ENCODE results near the gene ATP1A4. TPM values are rescaled to one million over a fixed set of nuclear protein-coding genes. Genes with fewer than 3 reads are reported as not detected.
"Not testable (repeated sequence)": the region's sequence is repeated elsewhere in the genome, so short reads cannot be mapped to it uniquely, and the experiment has no call there.

ATP1A4 gene
- total RNA-seq, 1 donor from 2014 or later = 0.27 TPM

GRCh38 chr1:160124705-160125478 is 26.5 kb upstream of the ATP1A4 start:
- no peak for TF ChIP-seq CTCF (conservative IDR thresholded peaks at IDR 0.05)
- Mint-ChIP-seq H3K9me3 (no peaks in the 10 kb centered on the region), H3K36me3 (no peaks in the 10 kb centered on the region), H3K4me3 (peak overlapping the region; percentile 61), H3K27me3 (no peaks in the 10 kb centered on the region), H3K4me1 (ENCODE audit: unreplicated experiment) (peaks cover 12% of the 10 kb centered on the region), H3K27ac (peak overlapping the region; percentile 88)
- no peak for DNase-seq (ENCODE audit: extremely low spot score, unreplicated experiment)

GRCh38 chr1:160125746-160126145 is 25.7 kb upstream of the ATP1A4 start:
- no peak overlapping the region for H3K4me3 Mint-ChIP-seq
- H3K9me3 Mint-ChIP-seq = no peaks in the 10 kb centered on the region
- no peaks in the 10 kb centered on the region for H3K36me3 Mint-ChIP-seq
- no peak for DNase-seq (ENCODE audit: extremely low spot score, unreplicated experiment)
- H3K27me3 Mint-ChIP-seq = peaks cover under 1% of the 10 kb centered on the region
- peaks cover 12% of the 10 kb centered on the region for H3K4me1 Mint-ChIP-seq (ENCODE audit: unreplicated experiment)
- H3K27ac Mint-ChIP-seq = no peak overlapping the region
- TF ChIP-seq CTCF (conservative IDR thresholded peaks at IDR 0.05) = no peak

DNA sequence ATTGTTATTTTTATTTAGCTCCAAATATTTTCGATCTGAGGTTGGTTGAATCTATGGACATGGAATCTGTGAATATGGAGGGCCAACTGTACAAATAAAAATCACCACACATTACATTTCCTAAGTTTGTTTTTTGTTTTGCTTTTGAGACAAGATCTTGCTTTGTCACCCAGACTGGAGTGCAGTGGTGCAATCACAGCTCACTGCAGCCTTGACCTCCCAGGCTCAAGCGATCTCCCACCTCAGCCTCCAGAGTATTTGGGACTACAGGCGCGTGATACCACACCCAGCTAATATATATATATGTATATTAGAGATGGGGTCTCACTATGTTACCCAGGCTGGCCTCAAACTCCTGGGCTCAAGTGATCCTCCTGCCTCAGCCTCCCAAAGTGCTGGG is 25.1 kb upstream of the ATP1A4 start:
- not testable (repeated sequence) for H3K27ac Mint-ChIP-seq; H3K36me3 Mint-ChIP-seq; DNase-seq (ENCODE audit: extremely low spot score, unreplicated experiment); H3K27me3 Mint-ChIP-seq; H3K9me3 Mint-ChIP-seq; H3K4me3 Mint-ChIP-seq
- peaks cover 12% of the 10 kb centered on the region for H3K4me1 Mint-ChIP-seq (ENCODE audit: unreplicated experiment)

DNA sequence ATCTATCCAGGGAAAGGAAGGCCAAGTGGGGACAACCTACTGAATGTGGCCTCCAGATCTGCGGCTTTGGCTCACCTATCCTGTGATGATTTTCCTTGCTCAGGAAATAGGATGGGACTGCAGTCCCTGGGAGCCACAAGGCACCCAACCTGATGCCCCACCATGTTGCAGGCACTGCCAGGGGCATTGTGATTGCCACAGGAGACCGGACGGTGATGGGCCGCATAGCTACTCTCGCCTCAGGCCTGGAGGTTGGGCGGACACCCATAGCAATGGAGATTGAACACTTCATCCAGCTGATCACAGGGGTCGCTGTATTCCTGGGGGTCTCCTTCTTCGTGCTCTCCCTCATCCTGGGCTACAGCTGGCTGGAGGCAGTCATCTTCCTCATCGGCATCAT is 24.0 kb upstream of the ATP1A4 start:
- DNase-seq (ENCODE audit: extremely low spot score, unreplicated experiment) = no peak
- H3K27me3 Mint-ChIP-seq = peaks cover 9% of the 10 kb centered on the region
- H3K4me3 Mint-ChIP-seq = no peak overlapping the region
- peaks cover 12% of the 10 kb centered on the region for H3K4me1 Mint-ChIP-seq (ENCODE audit: unreplicated experiment)
- no peaks in the 10 kb centered on the region for H3K9me3 Mint-ChIP-seq
- no peak overlapping the region for H3K27ac Mint-ChIP-seq
- H3K36me3 Mint-ChIP-seq = no peaks in the 10 kb centered on the region
- no peak for TF ChIP-seq CTCF (conservative IDR thresholded peaks at IDR 0.05)

DNA sequence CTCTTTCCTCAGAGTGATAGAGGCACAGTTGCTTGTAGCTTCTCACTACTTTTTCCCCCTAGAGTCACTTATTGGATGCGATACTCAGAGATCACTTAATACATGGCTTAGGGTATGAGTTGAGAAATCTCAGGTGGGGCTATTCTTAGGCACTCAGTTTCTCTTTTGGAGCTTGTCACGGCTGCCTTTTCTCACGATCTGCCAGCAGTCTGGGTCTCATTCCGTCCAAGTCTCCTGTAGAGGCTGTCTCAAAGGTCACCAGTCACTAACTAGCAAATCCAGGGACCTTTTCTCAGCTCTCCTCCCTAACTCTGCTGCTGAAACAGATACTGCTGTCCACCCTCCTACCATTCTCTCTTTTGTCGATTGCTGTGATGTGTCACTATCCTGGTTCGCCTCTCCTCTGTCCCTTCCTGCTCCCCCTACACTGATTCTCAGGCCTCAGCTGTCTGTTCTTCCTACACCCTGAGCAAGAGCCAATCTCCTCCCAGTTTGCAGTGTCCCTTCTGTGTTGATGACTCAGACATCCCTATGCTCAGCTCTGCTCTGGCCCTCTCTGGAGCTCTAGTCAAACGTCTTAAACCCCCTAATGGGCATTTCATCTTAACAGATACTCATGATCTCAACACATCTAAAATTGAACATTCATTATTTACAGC is 23.4 kb upstream of the ATP1A4 start:
- no peak for TF ChIP-seq CTCF (conservative IDR thresholded peaks at IDR 0.05)
- no peak overlapping the region for H3K27ac Mint-ChIP-seq
- H3K4me3 Mint-ChIP-seq = no peak overlapping the region
- H3K36me3 Mint-ChIP-seq = no peaks in the 10 kb centered on the region
- H3K9me3 Mint-ChIP-seq = no peaks in the 10 kb centered on the region
- peaks cover 12% of the 10 kb centered on the region for H3K4me1 Mint-ChIP-seq (ENCODE audit: unreplicated experiment)
- peaks cover 12% of the 10 kb centered on the region for H3K27me3 Mint-ChIP-seq
- DNase-seq (ENCODE audit: extremely low spot score, unreplicated experiment) = no peak

- no peak for DNase-seq (ENCODE audit: extremely low spot score, unreplicated experiment)
- Mint-ChIP-seq H3K27ac (no peak overlapping the region), H3K9me3 (no peaks in the 10 kb centered on the region), H3K4me1 (ENCODE audit: unreplicated experiment) (peaks cover 12% of the 10 kb centered on the region), H3K36me3 (no peaks in the 10 kb centered on the region), H3K4me3 (no peak overlapping the region), H3K27me3 (peaks cover 12% of the 10 kb centered on the region)
- TF ChIP-seq CTCF (conservative IDR thresholded peaks at IDR 0.05) = no peak
Observed at GRCh38 chr1:160128636-160129035, 22.8 kb upstream of the ATP1A4 start.

Data from type B pancreatic cell (in vitro differentiated cells).